PC-9 (cell line): ENCODE data around the gene ATP2B2. TPM values are rescaled to one million over a fixed set of nuclear protein-coding genes. Genes with fewer than 3 reads are reported as not detected.

Experiments
- BruUV-seq: library from RNA; stranded (reverse); fragments of 400-500 nt; replicated peaks from 2 replicates; lab custom pipeline; 2021; lab: Mats Ljungman, UMichigan
- CTCF ChIA-PET: fragments of 300-600 bp; sonication (Branson Sonifier 250); formaldehyde crosslinking; loops from one replicate; lab custom pipeline; 2022; ENCODE audit warnings: antibody characterized with exemption; lab: Charles Lee
- POLR2A ChIA-PET: fragments of 300-600 bp; sonication (Branson Sonifier 250); formaldehyde crosslinking; loops from one replicate; lab custom pipeline; 2022; ENCODE audit warnings: antibody characterized with exemption; ENCODE audit not compliant: unreplicated experiment; lab: Charles Lee
- DNase-seq, 2 experiments: peaks; one replicate each; pipeline versions ENCODE4 v3.0.0 to v3.0.0-alpha.2; 2015 to 2022; ENCODE audit warnings: mixed read lengths in 1 of 2
- H2AFZ ChIP-seq: fragments of 200-600 bp; sonication (generic); 2 replicates; pipeline ENCODE4 v1.8.1; 2017; ENCODE audit warnings: antibody characterized with exemption
- H3F3A ChIP-seq: fragments of 200-600 bp; sonication (generic); 2 replicates; pipeline ENCODE4 v1.8.1; 2017; ENCODE audit warnings: antibody characterized with exemption, mild to moderate bottlenecking, low read depth; ENCODE audit not compliant: insufficient read depth
- H3K27ac ChIP-seq: fragments of 200-600 bp; sonication (generic); 2 replicates; pipeline ENCODE4 v1.6.1; 2016; ENCODE audit warnings: mixed run types
- H3K27me3 ChIP-seq: fragments of 200-600 bp; sonication (generic); 2 replicates; pipeline ENCODE4 v1.6.1; 2016; ENCODE audit warnings: low read depth, mixed run types; ENCODE audit not compliant: insufficient read depth
- H3K36me3 ChIP-seq: fragments of 200-600 bp; sonication (generic); 2 replicates; pipeline ENCODE4 v1.6.1; 2016; ENCODE audit warnings: low read depth, mixed run types
- H3K4me1 ChIP-seq: fragments of 200-600 bp; sonication (generic); replicated peaks from 2 replicates; pipeline ENCODE4 v1.6.1; 2016; ENCODE audit warnings: mixed run types; ENCODE audit not compliant: insufficient read depth
- H3K4me2 ChIP-seq: fragments of 200-600 bp; sonication (generic); 2 replicates; pipeline ENCODE4 v1.6.1; 2017; ENCODE audit warnings: mixed run types
- H3K4me3 ChIP-seq: fragments of 200-600 bp; sonication (generic); 2 replicates; pipeline ENCODE4 v1.6.1; 2016; ENCODE audit warnings: mixed run types
- H3K79me2 ChIP-seq: fragments of 200-600 bp; sonication (generic); 2 replicates; pipeline ENCODE4 v1.6.1; 2017; ENCODE audit warnings: low read depth, mixed run types
- H3K9me2 ChIP-seq: fragments of 200-600 bp; sonication (generic); 2 replicates; pipeline ENCODE4 v1.8.1; 2017; ENCODE audit warnings: mild to moderate bottlenecking; ENCODE audit not compliant: insufficient read depth
- H3K9me3 ChIP-seq: fragments of 200-600 bp; sonication (generic); 2 replicates; pipeline ENCODE4 v1.8.1; 2016; ENCODE audit warnings: low read depth; ENCODE audit not compliant: insufficient read depth
- H4K20me1 ChIP-seq: fragments of 200-600 bp; sonication (generic); 2 replicates; pipeline ENCODE4 v1.8.1; 2017; ENCODE audit not compliant: insufficient read depth
- EZH2 ChIP-seq: fragments of 200-600 bp; sonication (generic); IDR thresholded peaks from 2 replicates; pipeline ENCODE4 v1.8.0; 2017; ENCODE audit warnings: antibody characterized with exemption, low read depth
- intact Hi-C: fragments of 100-400 bp; cut with micrococcal nuclease; formaldehyde crosslinking; loops from one replicate; pipeline ENCODE4 v1.10.0; 2022; ENCODE audit not compliant: unreplicated experiment
- total RNA-seq: library from RNA; stranded (reverse); gene quantifications from 2 replicates; pipeline ENCODE4 v1.2.3, GENCODE V29; 2021
- TF ChIP-seq, protein P1 (sequence below): fragments of 200-600 bp; sonication (generic); conservative IDR thresholded peaks from 2 replicates; pipeline ENCODE4 v1.6.1; 2017; ENCODE audit warnings: mixed run types, antibody characterized with exemption, mild to moderate bottlenecking, moderate library complexity

The ATP2B2 gene
- total RNA-seq, 1 experiment from 2014 or later, result not detected

DNA sequence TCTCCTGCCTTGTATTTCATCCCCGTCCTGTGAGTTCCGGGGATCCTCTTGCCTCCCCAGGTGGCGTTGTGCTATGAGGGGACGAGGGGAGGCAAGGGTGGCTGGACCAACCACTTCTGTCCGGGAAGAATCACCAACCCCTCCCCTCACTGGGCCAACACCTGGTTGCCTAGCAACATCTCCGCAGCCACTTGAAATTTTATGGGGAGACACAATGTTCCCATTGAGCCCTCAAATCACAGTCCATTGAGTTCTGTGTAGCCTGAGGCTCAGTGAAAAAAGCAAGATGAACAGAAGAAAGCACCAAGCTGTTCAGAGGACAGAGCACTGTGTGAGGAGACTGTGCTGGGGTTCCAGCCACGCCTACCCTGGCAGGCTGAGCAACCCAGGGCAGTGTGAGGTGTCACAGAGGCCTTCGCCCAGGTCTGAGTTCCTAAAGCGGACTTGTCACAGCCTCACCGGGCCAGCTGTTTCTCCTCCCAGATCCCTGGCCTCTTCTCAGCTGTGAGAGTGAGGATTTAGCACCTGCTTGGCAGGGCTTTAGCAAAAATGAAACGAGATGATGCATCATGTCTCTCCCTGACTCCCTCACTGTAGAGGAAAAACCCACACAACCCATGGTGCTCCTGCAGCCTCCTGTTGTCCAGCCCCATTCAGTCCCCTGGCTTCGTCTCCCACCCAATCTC is 76.8 kb downstream of the ATP2B2 start:
- H3K36me3 ChIP-seq, result no peaks in the 10 kb centered on the region
- DNase-seq, result no peak
- H3K4me3 ChIP-seq, result no peak overlapping the region
- ChIA-PET CTCF (no interaction called here), POLR2A (no interaction called here)
- BruUV-seq, result no TSS peak
- no peaks in the 10 kb centered on the region for H4K20me1 ChIP-seq
- intact Hi-C loops, result no loop called here
- no peaks in the 10 kb centered on the region for H3K9me2 ChIP-seq
- H3K4me2 ChIP-seq, result no peak overlapping the region
- no peak for TF ChIP-seq EZH2
- TF ChIP-seq, protein P1, sequence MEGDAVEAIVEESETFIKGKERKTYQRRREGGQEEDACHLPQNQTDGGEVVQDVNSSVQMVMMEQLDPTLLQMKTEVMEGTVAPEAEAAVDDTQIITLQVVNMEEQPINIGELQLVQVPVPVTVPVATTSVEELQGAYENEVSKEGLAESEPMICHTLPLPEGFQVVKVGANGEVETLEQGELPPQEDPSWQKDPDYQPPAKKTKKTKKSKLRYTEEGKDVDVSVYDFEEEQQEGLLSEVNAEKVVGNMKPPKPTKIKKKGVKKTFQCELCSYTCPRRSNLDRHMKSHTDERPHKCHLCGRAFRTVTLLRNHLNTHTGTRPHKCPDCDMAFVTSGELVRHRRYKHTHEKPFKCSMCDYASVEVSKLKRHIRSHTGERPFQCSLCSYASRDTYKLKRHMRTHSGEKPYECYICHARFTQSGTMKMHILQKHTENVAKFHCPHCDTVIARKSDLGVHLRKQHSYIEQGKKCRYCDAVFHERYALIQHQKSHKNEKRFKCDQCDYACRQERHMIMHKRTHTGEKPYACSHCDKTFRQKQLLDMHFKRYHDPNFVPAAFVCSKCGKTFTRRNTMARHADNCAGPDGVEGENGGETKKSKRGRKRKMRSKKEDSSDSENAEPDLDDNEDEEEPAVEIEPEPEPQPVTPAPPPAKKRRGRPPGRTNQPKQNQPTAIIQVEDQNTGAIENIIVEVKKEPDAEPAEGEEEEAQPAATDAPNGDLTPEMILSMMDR, result no peak
- H3K9me3 ChIP-seq, result no peaks in the 10 kb centered on the region
- no peak overlapping the region for H3K27ac ChIP-seq
- peaks cover 92% of the 10 kb centered on the region for H3K27me3 ChIP-seq
- H3K79me2 ChIP-seq, result no peaks in the 10 kb centered on the region
- H3K4me1 ChIP-seq, result no peaks in the 10 kb centered on the region
- H2AFZ ChIP-seq, result no peak overlapping the region
- no peaks in the 10 kb centered on the region for H3F3A ChIP-seq

DNA sequence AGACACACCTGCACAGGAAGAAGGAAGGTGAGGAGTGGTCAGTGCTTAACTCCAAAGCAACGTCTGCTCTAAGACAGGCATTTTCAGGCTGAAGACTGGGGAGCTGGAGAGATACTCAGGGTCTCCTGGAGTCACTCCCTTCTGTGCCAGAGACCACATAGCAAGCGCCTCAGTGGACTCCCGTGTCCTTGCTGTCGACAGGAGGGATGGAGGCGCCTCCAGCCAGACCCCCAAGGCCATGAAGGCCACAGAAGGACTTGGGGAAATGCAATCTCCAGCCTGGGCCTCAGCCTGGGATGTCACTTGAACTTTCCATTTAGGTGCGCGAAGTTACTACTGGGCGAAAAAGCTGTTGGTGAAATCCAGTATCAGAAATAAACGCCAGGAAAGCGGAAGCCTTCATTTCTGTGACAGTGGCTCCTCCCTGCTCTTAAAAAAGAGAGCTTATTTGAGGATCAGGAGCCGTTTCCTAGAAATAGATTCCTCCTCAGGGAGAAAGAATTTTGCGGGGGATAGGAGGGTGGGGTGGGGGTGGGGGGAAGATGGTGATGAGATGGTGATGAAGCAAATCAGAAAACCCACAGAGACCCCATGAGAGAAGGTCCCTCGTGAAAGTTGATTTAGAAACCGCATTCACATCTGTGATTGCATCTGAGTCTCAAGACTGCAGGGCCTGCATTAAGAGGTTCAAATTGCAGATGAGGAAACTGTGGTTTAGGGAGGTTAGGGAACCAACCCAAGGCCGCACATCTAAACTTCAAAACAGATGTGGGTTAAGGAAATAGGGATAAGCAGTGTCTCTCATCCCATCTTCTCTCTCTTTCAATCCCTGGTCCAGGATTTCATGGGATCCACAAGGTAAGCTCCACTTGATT is 78.8 kb downstream of the ATP2B2 start:
- ChIA-PET POLR2A (interaction anchor here (0.6 kb wide), 1 partner anchor 1129 kb away, joined by 9 read pairs; no protein-coding TSS in a partner anchor), CTCF (interaction anchor here (0.6 kb wide), 1 partner anchor 10 kb away, joined by 3 read pairs; no protein-coding TSS in a partner anchor)

More for the DNA sequence above, 78.8 kb downstream of the ATP2B2 start:
- Histone ChIP-seq H3K4me1 (no peaks in the 10 kb centered on the region), H2AFZ (no peak overlapping the region), H3K4me3 (no peak overlapping the region), H3K27me3 (peaks cover 96% of the 10 kb centered on the region), H3F3A (no peaks in the 10 kb centered on the region), H3K36me3 (no peaks in the 10 kb centered on the region), H3K4me2 (no peak overlapping the region), H3K9me3 (no peaks in the 10 kb centered on the region), H3K27ac (no peak overlapping the region), H4K20me1 (no peaks in the 10 kb centered on the region), H3K9me2 (no peaks in the 10 kb centered on the region), H3K79me2 (no peaks in the 10 kb centered on the region)
- intact Hi-C loops, result no loop called here
- TF ChIP-seq, protein P1, result no peak
- TF ChIP-seq EZH2, result no peak
- no peak for DNase-seq
- no TSS peak for BruUV-seq
